AML-193 (cell line): ENCODE measurements around the gene AMIGO2.
"Not testable (repeated sequence)": the region's sequence is repeated elsewhere in the genome, so short reads cannot be mapped to it uniquely, and the experiment has no call there.

Experiments
- DNase-seq, 2 experiments: peaks; one replicate each; lab custom pipeline; 2025; lab: John Stamatoyannopoulos, UW

The AMIGO2 gene, protein sequence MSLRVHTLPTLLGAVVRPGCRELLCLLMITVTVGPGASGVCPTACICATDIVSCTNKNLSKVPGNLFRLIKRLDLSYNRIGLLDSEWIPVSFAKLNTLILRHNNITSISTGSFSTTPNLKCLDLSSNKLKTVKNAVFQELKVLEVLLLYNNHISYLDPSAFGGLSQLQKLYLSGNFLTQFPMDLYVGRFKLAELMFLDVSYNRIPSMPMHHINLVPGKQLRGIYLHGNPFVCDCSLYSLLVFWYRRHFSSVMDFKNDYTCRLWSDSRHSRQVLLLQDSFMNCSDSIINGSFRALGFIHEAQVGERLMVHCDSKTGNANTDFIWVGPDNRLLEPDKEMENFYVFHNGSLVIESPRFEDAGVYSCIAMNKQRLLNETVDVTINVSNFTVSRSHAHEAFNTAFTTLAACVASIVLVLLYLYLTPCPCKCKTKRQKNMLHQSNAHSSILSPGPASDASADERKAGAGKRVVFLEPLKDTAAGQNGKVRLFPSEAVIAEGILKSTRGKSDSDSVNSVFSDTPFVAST

DNA sequence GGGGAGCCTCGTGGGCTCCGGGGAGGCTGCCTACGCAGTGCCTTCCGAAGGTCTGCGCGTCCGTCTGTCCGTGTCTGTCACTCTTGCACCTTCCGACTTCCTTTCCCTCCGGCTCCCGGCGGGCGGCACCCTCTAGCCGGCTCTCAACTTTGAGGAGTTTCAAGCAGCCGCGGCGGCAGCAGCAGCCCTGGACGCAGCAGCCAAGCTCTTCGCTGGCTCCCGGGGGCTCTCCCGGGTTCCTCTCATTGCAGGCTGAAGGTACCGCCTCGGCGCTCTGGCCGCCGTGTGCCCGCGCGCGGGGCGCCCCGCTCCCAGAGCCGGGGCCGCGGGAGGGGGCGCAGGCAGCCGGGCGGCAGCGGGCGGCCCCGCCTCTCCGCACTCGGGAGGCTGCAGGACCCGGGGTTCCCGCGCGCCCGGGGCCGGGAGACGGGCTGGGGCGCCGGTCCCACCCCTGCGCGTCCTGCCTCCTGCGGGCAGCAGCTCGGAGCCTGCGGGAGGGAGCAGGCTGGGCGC lies at the start of gene AMIGO2, which contains the start of gene PCED1B:
Gene AMIGO2, minus strand, starts transcription at position 492 of the 513 bp plus-strand sequence. CDS start 957 bp downstream, outside the sequence.
Gene PCED1B, plus strand, starts transcription at position 154 of the 513 bp plus-strand sequence. CDS start 155,443 bp downstream, outside the sequence.
- peak; percentile 38 to 59 for DNase-seq

DNA sequence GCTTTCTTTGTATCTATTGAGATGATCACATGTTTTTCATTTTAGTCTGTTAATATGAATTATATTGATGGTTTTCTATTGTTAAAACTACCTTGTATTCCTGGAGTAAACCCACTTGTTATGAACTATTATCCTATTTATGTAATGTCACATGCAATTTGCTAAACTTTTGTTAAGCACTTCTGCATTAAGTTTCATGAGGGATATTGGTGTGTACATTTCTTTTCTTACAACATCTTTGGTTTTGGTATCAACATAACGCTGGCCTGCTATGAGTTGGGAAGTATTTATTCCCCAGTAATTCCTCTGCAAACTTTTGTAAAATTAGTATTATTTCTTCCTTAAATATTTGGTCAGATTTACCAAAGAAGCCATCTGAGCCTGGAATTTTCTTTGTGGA lies 46.5 kb upstream of the AMIGO2 start:
- no peak for DNase-seq

DNA sequence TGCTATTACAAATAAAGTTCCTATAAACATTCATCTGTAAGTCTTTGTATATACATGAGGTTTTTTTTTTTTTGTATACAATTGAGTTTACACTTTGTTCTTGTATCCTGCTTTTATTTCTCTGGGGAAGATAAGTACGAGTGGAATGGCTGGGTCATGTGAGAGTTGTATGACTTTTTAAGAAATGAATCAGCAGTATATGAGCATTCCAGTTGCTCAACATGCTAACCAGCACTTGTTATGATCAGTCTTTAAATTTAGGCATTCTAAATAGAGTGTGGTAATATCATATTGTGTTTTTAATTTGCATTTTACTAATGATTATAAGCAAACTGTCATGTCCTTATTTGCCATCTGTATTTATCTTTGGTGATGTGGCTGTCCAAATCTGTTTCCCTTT lies 44.7 kb upstream of the AMIGO2 start:
- no peak for DNase-seq

DNA sequence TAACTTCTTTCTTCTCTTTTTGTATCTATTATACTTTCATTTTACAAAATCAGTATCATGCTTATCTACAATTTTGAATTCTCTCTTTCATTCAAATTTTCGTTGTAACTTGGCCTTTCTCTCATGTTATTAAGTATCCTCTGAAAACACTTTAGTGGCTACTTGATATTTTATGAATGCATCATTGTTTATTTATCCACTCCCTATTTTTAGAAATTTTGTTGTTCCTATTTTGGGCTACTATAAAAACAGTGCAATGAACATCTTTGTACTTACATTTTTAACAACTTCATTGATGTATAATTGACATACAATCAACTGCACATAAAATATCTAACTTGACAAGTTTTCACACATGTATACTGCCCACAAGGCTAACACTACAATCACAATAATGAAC lies 44.0 kb upstream of the AMIGO2 start:
- DNase-seq, result no peak

DNA sequence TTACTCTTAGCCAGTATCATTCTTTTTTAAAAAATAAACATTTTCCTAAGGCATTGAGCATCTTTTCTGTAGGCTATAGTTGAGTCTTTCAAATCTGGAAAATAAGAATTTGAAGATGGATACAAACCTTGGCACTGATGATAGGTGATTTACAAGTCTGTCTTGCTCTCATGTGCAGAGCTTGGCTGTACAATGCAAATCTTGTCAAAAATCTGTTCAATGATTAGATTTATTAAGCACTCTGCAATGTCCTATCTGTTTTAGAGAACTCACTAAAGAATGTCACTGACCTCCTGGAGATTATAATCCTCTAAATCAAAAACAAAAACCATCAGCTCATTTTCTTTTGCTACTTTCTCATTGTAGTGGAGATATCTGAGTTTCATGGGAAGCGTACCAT lies 42.8 kb upstream of the AMIGO2 start:
- DNase-seq, result no peak

DNA sequence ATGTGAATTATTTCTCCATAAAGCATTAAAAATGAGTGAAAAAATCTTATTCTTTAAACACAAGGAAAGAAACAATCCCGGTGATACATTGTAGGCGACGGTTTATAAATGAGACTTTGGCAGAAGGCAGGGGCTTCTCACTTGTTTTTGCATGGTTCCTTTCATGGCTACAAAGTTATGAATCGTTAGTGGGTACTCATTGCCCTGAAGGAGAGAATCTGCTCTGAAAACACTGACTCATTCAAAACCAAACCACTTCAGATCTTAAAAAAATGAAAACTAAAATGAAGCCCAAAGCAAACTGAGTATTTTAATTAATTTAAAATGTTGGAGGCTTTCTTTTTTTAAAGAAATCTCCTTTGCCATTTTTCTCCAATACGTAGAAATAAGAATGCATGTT lies 41.4 kb upstream of the AMIGO2 start:
- no peak for DNase-seq

DNA sequence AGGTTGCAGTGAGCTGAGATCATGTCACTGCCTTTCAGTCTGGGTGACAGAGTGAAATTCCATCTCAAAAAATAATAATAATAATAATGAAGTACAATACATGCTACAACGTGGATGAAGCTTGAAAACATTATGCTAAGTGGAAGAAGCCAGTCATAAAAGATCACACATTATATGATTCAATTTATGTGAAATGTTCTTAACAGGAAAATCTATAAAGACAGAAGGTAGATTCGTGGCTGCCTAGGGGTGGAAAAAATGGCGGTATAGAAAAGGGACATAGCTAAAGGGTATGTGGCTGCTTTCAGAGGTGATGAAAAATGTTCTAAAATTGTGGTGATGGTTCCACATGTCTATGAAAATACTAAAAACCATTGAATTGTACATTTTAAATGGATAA lies 41.0 kb upstream of the AMIGO2 start:
- DNase-seq, result no peak

DNA sequence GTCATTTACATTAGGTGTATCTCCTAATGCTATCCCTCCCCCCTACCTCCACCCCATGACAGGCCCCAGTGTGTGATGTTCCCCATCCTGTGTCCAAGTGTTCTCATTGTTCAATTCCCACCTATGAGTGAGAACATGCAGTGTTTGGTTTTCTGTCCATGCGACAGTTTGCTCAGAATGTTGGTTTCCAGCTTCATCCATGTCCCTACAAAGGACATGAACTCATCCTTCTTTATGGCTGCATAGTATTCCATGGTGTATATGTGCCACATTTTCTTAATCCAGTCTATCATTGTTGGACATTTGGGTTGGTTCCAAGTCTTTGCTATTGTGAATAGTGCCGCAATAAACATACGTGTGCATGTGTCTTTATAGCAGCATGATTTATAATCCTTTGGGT lies 37.5 kb upstream of the AMIGO2 start:
- not testable (repeated sequence) for DNase-seq

DNA sequence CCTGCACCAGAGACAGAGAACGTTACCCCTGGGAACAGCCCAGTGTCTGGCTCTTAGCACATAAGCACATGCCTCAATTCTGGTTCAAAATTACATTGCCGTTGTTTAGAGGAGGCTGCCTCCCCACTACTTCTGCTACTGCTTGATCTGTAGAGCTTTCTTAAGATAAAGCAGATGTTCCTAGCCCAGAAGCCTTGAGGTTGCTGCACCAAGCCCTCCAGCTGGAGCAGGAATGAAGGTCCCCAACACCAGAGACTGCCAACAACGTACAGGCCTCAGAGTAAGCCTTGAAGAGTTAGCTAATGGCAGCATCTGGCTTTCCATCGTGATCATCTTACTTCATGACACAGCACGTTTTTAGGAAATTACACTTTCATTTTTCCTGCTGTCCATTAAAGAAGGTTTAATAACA lies 34.7 kb upstream of the AMIGO2 start:
- no peak for DNase-seq

DNA sequence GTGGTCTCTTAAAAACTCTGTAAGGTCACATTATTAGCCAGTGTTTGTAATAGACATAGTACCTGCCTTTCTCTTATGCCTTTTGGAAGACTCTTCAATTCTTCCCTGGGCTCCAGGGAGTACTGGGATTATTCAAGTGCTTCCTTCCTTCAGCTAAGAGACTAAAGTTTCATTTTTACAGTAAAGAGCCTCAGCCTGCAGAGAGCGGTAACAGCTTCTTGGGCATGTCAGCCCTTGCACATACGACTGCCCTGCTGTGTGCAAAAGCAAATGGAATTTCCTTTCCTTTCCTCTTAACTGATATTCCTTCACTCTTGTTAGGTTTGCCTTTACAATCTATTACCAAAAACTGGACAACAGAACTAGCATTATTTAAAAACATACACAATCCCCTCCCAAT lies 32.9 kb upstream of the AMIGO2 start:
- no peak for DNase-seq

DNA sequence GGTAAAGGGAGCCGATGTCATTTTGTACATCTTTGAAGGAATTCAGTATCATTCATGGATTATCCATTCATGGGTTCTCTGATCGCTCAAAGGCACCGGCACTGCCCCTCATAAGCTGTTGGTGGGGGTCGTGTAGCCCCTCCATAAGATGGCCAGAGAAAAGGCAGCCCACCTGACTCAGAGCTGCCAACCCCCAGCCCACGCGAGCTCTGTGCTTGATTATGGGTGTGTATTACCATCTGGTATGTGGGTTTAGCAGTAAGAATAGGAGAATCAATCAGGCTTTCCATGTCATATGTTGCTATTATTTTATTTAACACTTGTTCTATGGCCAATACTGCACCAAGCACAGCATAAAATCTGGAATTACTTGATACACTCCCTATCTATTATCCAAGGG lies 32.1 kb upstream of the AMIGO2 start:
- DNase-seq, result no peak

DNA sequence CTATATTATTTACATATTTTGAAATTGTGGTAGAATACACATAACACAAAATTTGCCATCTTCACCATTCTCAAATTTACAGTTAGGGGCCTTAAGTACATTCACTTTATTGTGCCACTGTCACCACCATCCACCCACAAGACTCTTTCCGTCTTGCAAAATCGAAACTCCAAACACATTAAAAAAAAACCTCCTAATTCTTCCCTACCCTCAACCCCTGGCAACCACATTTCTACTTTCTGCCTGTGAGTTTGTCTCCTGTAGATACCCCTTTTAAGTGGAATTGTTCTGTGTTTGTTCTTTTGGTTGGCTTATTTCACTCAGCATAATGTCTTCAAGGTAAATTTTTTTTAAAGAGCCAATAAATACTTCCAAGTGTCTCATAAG lies 31.6 kb upstream of the AMIGO2 start:
- no peak for DNase-seq

DNA sequence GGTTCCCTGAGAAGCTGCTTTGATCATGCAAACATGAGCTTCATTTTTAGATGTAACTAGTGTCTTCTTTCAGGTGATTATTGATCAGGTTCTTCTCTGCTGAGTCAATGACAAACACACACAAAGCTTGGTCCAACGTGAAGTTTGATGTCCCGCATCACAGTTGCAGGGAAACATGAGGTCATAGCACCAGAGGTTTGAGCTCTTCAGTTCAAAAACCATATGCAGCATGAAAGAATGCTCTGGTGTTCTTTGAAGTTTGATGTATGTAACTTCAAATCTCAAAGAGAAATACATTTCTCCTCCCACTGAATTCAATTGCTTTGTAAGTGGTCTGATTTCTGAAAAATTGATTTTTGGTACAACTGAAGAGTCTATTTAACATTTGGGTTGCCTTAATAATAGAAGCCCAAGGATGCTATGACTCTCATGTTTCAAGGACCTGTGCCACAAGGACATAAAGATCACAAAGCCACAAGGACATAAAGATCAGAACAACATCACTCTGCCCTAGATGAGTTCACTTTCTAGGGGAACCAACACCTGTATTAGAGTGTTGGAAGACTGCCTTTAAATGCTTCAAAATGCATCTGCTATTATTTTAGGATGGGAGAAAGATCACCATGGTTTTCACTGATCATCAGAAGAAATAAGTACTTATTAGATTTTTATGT lies 31.1 kb upstream of the AMIGO2 start:
- DNase-seq, result no peak

DNA sequence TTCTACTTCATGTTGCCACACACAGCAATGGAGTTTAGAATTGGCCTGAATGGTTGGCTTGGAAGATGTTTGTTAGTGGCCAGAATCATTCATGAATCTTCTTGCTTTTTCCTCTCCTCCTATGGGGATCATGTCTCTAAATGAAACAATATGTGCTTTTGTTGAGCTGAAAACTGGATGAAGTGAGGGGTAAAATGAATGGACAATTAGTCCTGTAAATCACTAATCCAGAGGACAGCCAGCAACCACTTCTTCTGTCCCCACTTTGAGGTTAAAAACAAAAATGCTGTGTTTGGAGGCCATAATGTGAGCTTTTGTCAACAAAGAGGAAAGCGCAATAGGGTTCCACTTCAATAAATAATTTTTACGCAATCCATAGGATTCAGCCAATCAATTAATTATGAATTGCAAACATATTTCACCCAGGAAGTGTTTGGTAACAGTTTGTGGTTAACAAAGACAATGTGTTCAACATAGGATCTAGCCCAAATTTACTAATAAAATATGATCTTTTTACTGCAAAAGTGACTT lies 30.3 kb upstream of the AMIGO2 start:
- no peak for DNase-seq

DNA sequence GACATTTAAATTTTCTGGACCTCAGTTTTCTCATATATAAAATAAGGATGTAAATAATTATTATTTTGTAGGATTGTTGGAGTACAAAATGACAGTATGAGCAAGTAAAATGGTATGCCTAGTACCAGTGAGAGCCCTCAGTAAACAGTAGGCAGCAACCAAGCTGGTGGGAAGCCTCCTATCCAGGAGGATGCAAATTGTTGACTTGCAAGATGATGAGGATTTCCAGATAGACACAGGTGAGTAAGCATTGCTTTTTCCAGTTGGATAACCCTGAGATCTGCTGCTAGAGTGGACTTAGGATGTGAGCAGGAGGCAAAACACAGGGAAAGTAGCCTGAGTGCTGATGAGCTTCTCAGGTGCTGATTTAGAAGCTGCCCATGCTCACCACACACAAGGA lies 28.2 kb upstream of the AMIGO2 start:
- DNase-seq, result no peak

DNA sequence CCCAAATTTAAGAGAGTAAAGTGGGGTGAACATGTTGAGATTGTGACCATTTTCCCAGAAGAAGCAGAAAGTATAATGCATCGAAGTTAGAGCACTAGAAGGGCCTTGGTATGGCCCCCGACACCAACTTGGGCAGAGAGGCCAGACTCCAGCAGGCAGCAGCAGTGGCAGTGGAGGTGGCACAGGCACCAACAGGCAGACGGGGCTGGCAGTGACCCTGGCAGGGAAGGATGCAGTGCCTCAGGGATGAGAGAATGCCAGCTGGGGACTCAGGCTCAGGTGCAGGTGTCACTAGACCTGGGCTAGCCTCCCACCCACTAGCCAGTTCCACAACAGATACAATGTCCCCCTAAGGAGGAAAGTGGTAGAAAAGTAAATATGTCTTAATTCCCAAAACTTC lies 27.7 kb upstream of the AMIGO2 start:
- DNase-seq, result no peak

DNA sequence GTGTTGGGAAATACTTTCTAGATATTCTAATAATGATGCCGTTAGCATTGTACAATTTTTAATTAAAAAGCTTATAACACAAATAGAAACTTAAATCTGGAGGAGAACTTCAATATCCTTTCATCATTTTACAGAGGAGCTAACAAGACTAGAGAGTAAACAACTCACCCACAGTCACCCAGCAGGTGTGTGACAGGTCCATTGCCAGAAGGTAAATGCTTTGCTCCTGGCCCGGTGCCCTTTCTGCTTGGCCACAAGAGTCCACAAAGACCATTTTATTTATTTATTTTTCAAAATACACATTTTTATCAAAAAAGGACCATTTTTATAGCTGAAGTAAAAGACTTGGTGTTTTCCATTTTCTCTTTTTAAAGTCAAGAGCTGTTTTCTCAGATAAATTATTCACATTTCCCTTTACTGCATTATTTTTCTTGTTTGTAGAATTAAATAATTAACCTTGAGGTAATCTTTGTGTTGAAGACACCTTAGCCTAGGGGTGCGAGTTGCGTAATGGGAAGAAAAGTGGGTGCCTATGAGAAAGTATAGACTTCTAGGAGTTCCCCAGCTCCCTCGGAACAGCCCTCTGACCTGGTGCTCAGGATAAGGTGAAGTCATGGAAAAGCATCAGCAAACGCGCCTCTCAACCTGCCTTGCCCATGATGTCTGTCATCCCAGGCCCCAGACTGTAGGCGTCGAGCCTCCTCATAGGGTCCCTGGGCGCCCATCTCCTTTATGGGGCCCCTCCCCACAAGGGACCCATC lies 26.3 kb upstream of the AMIGO2 start:
- no peak for DNase-seq

DNA sequence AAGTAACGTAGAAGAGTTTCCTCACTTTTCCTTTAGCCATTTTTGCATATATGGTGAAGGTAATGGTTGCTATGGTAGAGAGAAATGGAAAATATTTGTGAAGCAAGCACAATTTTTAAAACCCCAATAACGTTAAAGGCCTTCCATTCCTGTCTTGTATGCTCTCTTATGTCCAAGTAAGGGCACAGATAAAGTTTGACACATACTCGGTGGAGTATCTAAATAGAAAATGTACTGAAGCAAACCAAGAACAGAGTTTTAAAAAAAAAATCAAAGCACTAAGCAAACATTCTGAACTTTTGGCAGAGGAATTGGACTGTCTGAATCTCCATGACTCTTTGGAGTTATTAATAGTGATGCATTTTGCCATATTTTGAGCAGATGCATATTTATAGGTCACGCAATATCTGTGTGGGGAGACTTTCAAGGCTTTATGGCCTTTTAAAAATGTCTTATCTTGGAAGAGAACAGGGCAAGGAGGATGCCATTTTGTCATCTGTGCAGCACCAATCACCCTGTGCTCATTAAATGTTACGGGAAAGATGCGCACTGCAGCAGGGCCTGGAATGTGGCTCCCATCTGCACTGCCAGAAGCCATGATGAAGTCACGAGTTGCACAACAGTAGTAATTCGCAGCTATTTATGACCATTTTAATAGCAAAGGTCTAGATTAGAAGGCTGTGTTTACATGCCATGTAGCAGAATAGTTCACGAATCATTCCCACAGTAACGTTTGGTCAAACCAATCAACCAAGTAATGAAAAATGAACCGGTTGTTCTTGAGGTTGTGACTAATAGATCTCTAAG lies 23.3 kb upstream of the AMIGO2 start:
- DNase-seq, result no peak

DNA sequence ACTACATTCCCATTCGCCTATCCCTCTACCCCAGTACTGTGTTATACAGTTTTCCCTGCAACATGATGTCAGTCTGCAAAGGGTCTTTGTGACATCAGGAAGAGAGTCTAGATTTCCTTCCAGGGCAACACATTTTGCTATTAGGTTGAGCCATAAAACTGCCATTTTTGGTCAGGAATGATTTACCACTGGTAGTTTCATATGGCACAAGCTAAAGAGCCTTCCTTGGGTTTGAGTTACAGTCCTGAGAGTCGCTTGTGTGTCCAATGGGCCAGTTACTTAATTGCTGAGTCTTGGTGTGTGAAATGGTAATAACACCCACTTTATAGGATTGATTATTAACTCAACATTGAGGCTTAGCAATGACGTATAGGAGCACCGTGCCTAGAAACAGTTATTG lies 22.6 kb upstream of the AMIGO2 start:
- DNase-seq, result no peak

DNA sequence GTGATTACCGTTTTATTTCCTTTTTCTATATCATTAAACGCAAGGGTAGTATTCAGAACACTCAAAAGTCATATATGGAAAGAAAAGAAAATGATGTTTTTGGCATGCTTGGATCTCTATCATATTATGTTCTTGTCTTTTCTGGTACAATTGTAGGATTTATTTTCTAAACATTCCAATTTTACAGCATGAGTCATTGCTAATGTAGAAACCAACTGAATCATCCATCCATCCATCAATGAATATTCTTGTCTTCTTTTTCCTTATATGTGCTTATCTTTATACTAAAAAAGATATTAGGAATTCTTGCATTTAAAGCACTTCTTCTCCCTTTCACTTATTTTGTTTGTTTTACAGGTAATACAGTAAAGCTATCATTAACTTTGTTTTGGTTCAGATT lies 20.4 kb upstream of the AMIGO2 start:
- DNase-seq, result no peak

DNA sequence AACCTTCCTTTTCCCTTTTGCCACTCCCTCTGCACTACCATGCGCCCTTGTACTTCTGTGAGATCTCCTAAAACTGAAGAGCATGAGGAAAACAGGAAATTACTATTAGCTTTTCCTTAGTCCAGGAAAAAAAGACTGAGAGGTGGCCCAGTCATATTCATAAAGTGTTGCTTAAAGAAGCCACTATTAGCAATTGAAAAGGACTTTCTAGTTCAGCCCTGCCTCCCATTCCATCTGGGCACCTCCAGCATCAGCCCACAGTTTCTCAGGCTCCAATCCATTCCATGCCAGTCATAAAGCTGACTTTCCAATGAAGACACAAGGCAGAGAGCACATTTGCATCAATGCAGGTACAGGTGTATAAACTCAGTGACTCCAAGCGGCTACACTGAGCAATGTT lies 19.9 kb upstream of the AMIGO2 start:
- no peak for DNase-seq
